ENCODE results near the gene SND1.

The SND1 gene

GRCh38 chr7:128075242-128076095 is 423.5 kb downstream of the SND1 start:
- DNase-seq (ENCODE audit: low read depth) = no peak
- TF ChIP-seq, protein P1, sequence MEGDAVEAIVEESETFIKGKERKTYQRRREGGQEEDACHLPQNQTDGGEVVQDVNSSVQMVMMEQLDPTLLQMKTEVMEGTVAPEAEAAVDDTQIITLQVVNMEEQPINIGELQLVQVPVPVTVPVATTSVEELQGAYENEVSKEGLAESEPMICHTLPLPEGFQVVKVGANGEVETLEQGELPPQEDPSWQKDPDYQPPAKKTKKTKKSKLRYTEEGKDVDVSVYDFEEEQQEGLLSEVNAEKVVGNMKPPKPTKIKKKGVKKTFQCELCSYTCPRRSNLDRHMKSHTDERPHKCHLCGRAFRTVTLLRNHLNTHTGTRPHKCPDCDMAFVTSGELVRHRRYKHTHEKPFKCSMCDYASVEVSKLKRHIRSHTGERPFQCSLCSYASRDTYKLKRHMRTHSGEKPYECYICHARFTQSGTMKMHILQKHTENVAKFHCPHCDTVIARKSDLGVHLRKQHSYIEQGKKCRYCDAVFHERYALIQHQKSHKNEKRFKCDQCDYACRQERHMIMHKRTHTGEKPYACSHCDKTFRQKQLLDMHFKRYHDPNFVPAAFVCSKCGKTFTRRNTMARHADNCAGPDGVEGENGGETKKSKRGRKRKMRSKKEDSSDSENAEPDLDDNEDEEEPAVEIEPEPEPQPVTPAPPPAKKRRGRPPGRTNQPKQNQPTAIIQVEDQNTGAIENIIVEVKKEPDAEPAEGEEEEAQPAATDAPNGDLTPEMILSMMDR (IDR thresholded peaks at IDR 0.05; ENCODE audit: low read depth, low read length, missing control alignments) = no peak
- no peak overlapping the region for H3K4me3 ChIP-seq (ENCODE audit: low read depth, low read length)

- no peak overlapping the region for H3K4me3 ChIP-seq (ENCODE audit: low read depth, low read length)
- DNase-seq (ENCODE audit: low read depth) = no peak
- TF ChIP-seq, protein P1 (IDR thresholded peaks at IDR 0.05; ENCODE audit: low read depth, low read length, missing control alignments) = no peak
Observed at GRCh38 chr7:128076196-128076795, 424.3 kb downstream of the SND1 start.

DNA sequence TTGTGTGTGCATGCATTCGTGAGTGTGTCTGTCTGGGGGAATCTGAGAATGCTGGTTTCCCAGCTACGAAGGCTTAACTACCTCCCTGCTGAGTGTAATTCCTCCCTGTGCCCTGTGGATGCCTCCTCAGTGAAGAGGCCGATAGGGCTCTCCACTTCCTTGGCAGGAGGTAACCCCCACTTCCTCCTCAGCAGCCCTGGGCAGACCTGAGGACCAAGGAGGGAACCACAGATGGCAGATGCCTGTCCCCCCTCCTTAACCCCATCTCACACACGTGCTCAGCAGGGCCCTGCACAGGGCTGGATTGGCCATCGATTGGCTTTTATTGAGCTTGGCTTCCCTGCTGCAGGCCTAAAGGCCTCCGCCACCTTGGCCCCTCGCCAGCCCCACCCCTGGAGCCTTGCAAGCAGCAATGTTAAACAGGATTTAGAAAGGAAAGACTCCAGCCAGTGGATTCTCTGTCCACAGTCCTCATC is 424.8 kb downstream of the SND1 start:
- no peak overlapping the region for H3K4me3 ChIP-seq (ENCODE audit: low read depth, low read length)
- no peak for DNase-seq (ENCODE audit: low read depth)
- TF ChIP-seq, protein P1 (IDR thresholded peaks at IDR 0.05; ENCODE audit: low read depth, low read length, missing control alignments) = no peak

DNA sequence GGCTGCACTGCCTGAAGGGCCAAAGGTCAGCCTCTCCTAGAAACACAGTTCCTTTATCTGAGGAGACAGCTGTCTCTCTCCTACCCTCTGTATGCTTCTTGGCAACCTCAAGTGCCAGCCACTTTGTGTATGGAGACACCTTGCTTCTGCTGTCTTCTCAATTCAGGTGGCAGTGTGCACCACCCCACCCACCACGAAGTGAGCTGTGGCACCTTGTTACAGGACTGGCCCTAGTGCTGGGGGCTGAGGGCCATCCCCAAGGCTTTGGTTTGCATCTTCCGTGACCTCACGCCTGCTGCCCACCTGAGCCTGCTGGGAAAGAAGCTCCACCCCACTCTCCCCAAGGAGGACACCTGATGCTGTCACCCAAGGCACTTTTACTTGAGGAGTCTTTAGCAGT is 426.3 kb downstream of the SND1 start:
- TF ChIP-seq, protein P1 (IDR thresholded peaks at IDR 0.05; ENCODE audit: low read depth, low read length, missing control alignments) = no peak
- H3K4me3 ChIP-seq (ENCODE audit: low read depth, low read length) = no peak overlapping the region
- no peak for DNase-seq (ENCODE audit: low read depth)

- H3K4me3 ChIP-seq (ENCODE audit: low read depth, low read length) = no peak overlapping the region
- TF ChIP-seq, protein P1 (IDR thresholded peaks at IDR 0.05; ENCODE audit: low read depth, low read length, missing control alignments) = no peak
Observed at GRCh38 chr7:128080169-128080568, 428.2 kb downstream of the SND1 start.

DNA sequence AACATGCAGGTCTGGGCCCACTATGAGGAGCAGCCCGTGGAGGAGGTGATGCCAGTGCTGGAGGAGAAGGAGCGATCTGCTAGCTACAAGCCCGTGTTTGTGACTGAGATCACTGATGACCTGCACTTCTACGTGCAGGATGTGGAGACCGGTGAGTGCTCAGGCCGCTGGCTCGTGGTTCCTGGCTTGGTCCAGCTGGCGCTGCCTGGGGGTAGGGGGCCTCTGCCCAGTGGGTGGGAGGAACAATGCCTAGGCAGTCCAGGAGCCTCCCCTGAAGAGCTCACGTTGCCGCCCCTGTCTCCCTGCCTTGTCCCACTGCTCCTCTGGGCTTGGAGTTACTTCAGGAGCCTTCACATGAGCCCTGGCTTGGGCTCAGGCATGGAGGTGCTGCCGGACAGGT is 429.4 kb downstream of the SND1 start:
- DNase-seq (ENCODE audit: low read depth) = no peak
- no peak overlapping the region for H3K4me3 ChIP-seq (ENCODE audit: low read depth, low read length)
- TF ChIP-seq, protein P1 (IDR thresholded peaks at IDR 0.05; ENCODE audit: low read depth, low read length, missing control alignments) = no peak

More at GRCh38 chr7:128080169-128080568, 428.2 kb downstream of the SND1 start:
- DNase-seq (ENCODE audit: low read depth) = no peak

Data from GM12864 (cell line).